ENCODE measurements around the gene RASGRP3.

RASGRP3 gene

GRCh38 chr2:33451214-33451613, 25.2 kb upstream of the RASGRP3 start:
- Histone ChIP-seq H3K27me3 (ENCODE audit: insufficient read depth, poor library complexity, severe bottlenecking) (no peaks in the 10 kb centered on the region), H3K27ac (replicated peaks) (no peak overlapping the region), H3K4me3 (replicated peaks; ENCODE audit: insufficient read depth, low read length) (no peak overlapping the region)
- TF ChIP-seq POLR2AphosphoS5 (IDR thresholded peaks at IDR 0.05; ENCODE audit: low read depth) (no peak), GABPA (IDR thresholded peaks at IDR 0.05; ENCODE audit: low read depth) (no peak), CTCF (IDR thresholded peaks at IDR 0.05; ENCODE audit: insufficient read depth, low read length) (no peak), SPI1 (IDR thresholded peaks at IDR 0.05; ENCODE audit: borderline replicate concordance, low read depth) (no peak), REST (IDR thresholded peaks at IDR 0.05; ENCODE audit: insufficient replicate concordance, low read depth) (no peak)
- no peak for DNase-seq (ENCODE audit: low read depth in 1 of 2, low spot score in 1 of 2)

- no peak for DNase-seq (ENCODE audit: low read depth in 1 of 2, low spot score in 1 of 2)
- Histone ChIP-seq H3K4me3 (replicated peaks; ENCODE audit: insufficient read depth, low read length) (no peak overlapping the region), H3K27me3 (ENCODE audit: insufficient read depth, poor library complexity, severe bottlenecking) (no peaks in the 10 kb centered on the region), H3K27ac (replicated peaks) (no peak overlapping the region)
- TF ChIP-seq REST (IDR thresholded peaks at IDR 0.05; ENCODE audit: insufficient replicate concordance, low read depth) (no peak), POLR2AphosphoS5 (IDR thresholded peaks at IDR 0.05; ENCODE audit: low read depth) (no peak), CTCF (IDR thresholded peaks at IDR 0.05; ENCODE audit: insufficient read depth, low read length) (no peak), SPI1 (IDR thresholded peaks at IDR 0.05; ENCODE audit: borderline replicate concordance, low read depth) (no peak), GABPA (IDR thresholded peaks at IDR 0.05; ENCODE audit: low read depth) (no peak)
Observed at GRCh38 chr2:33451825-33452224, 24.6 kb upstream of the RASGRP3 start.

GRCh38 chr2:33452545-33452944, 23.9 kb upstream of the RASGRP3 start:
- no peak overlapping the region for H3K4me3 ChIP-seq (replicated peaks; ENCODE audit: insufficient read depth, low read length)
- no peaks in the 10 kb centered on the region for H3K27me3 ChIP-seq (ENCODE audit: insufficient read depth, poor library complexity, severe bottlenecking)
- TF ChIP-seq REST (IDR thresholded peaks at IDR 0.05; ENCODE audit: insufficient replicate concordance, low read depth) = no peak
- TF ChIP-seq SPI1 (IDR thresholded peaks at IDR 0.05; ENCODE audit: borderline replicate concordance, low read depth) = no peak
- no peak for TF ChIP-seq POLR2AphosphoS5 (IDR thresholded peaks at IDR 0.05; ENCODE audit: low read depth)
- no peak for TF ChIP-seq GABPA (IDR thresholded peaks at IDR 0.05; ENCODE audit: low read depth)
- no peak for TF ChIP-seq CTCF (IDR thresholded peaks at IDR 0.05; ENCODE audit: insufficient read depth, low read length)
- DNase-seq (ENCODE audit: low read depth in 1 of 2, low spot score in 1 of 2) = no peak
- H3K27ac ChIP-seq (replicated peaks) = no peak overlapping the region
